ENCODE measurements around the gene PAX7. TPM values are rescaled to one million over a fixed set of nuclear protein-coding genes. Genes with fewer than 3 reads are reported as not detected.

Gene PAX7
- total and polyA plus RNA-seq, 5 donors from 2014 or later = not detected

DNA sequence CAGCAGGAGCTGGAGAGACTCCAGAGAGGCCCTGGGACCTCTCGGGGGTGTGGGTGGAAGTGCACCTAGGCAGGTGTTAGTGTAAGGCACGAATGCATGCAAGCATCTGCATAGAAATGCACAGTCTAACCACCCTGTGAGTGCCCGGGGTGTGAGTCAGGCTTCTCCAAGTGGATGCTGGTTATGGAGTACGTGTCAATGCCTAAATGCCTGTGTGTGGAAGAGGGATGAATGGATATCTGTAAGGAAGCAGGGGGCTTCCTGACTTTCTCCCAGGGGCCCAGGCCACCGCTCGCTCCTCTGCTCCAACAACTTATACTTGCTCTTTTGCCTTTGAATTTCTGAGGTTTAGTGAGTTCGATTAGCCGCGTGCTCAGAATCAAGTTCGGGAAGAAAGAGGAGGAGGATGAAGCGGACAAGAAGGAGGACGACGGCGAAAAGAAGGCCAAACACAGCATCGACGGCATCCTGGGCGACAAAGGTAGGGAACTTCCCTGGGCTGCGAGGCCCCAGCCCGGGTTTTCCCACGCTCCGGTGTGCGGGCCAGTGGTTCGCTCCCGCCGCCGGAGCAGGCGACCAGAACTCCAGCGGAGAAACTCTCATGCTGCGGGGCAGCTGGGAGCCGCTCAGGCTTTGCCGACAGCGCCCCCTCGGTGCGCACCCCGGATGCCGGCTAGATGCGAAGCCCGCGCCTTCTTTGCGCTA lies 5.4 kb downstream of the PAX7 start:
- Histone ChIP-seq H3K36me3 (ENCODE audit: control insufficient read depth, insufficient read depth, low read length) (no peaks in the 10 kb centered on the region), H3K27ac (ENCODE audit: insufficient read depth, low read length, poor library complexity, severe bottlenecking) (no peak overlapping the region), H3K9me3 (ENCODE audit: control insufficient read depth in 2 of 2, low read length in 2 of 2) (no peaks in the 10 kb centered on the region), H3K4me3 (ENCODE audit: low read depth, low read length) (no peak overlapping the region), H3K4me1 (ENCODE audit: control insufficient read depth, insufficient read depth, low read length, poor library complexity, severe bottlenecking) (peaks cover 3% of the 10 kb centered on the region), H3K27me3 (ENCODE audit: control insufficient read depth, insufficient read depth, low read length) (peaks cover 37% of the 10 kb centered on the region)
- Mint-ChIP-seq H3K9me3 (peaks cover 0 to 16% (median 0%) of the 10 kb centered on the region in 7 donors), H3K36me3 (no peaks in the 10 kb centered on the region), H3K27ac (no peak overlapping the region), H3K4me3 (no peak overlapping the region), H3K27me3 (peaks cover 86% of the 10 kb centered on the region), H3K4me1 (peaks cover 6 to 57% (median 12%) of the 10 kb centered on the region in 4 donors)
- DNase-seq (no peak), ATAC-seq (ENCODE audit: low read depth in 2 of 2) (no peak)

DNA sequence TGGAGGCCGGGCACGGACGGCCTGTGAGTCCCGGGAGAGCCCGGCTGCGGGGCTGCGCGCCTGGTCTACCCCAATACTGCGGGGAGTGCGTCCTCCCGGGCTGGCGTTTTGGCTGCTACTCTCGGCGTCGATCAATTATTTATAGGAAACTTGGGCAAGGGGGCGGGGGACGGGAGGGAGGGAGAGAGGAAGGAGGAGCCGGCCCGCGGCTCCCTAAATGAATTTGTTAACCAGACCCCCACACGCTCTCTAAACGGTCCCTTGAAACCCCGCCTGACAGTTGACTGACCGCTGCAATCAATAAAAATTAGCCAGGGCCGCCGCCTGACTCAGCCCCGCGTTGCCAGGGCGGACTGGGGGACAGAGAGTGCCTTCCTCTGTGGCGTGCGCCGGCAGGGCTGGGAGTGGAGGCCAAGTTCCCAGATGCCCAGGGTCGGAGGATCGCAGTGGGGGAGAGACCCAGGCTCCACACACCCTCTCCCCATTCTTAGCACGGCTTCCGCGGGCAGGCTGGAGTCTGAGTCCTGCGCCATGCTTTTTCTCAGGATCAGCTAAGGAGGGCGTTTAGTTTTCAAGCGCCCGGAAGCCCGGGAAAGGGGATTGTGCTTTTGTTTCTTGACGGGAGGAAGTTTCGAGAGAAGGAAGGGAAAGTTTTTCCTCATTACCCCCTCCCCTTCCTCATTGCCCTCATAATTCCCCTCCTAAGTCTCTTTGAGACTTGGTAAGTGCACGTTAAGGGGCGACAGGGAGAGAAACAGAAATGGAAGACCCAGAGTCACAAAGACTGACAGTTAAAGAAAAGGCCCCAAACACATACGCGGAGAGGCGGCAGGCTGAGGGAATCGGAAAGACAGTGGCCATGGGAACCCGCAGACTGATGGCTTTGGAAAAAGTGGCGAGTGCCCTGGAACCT lies 6.2 kb downstream of the PAX7 start:
- H3K27me3 Mint-ChIP-seq = peaks cover 91% of the 10 kb centered on the region
- no peak overlapping the region for H3K4me3 Mint-ChIP-seq
- DNase-seq (no peak), ATAC-seq (ENCODE audit: low read depth in 2 of 2) (no peak)
- H3K4me1 ChIP-seq (ENCODE audit: control insufficient read depth, insufficient read depth, low read length, poor library complexity, severe bottlenecking) = peaks cover 3% of the 10 kb centered on the region
- H3K27ac Mint-ChIP-seq = no peak overlapping the region
- no peaks in the 10 kb centered on the region for H3K9me3 ChIP-seq (ENCODE audit: control insufficient read depth in 2 of 2, low read length in 2 of 2)
- no peaks in the 10 kb centered on the region for H3K36me3 Mint-ChIP-seq
- peaks cover 6 to 57% (median 12%) of the 10 kb centered on the region in 4 donors for H3K4me1 Mint-ChIP-seq
- H3K36me3 ChIP-seq (ENCODE audit: control insufficient read depth, insufficient read depth, low read length) = no peaks in the 10 kb centered on the region
- peaks cover 0 to 16% (median 0%) of the 10 kb centered on the region in 7 donors for H3K9me3 Mint-ChIP-seq
- no peak overlapping the region for H3K4me3 ChIP-seq (ENCODE audit: low read depth, low read length)
- H3K27me3 ChIP-seq (ENCODE audit: control insufficient read depth, insufficient read depth, low read length) = peaks cover 37% of the 10 kb centered on the region
- no peak overlapping the region for H3K27ac ChIP-seq (ENCODE audit: insufficient read depth, low read length, poor library complexity, severe bottlenecking)

DNA sequence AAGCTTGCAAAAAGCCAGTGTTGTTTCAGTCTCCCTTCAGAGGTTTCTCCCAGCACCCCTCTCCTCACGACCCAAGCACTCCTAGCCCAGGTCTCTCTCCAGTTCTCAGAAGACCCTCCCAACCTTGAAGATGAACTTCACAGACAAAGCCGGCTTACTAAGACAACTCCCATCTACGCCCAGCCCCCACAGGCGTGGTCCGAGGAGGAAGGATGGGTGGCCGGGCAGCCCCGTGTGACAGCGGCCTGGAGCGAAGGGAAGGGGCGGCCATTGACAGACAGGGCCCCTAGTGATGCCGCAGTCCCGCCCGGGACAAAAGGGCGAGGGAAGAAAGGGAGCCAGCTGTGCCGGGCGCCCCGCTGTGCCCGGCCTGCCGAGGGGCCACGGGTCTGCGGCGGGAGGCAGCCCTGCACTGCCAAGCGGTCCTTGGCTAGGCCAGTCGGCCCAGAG lies 6.9 kb downstream of the PAX7 start:
- H3K4me3 ChIP-seq (ENCODE audit: low read depth, low read length) = no peak overlapping the region
- peaks cover 3% of the 10 kb centered on the region for H3K4me1 ChIP-seq (ENCODE audit: control insufficient read depth, insufficient read depth, low read length, poor library complexity, severe bottlenecking)
- no peaks in the 10 kb centered on the region for H3K9me3 ChIP-seq (ENCODE audit: control insufficient read depth in 2 of 2, low read length in 2 of 2)
- peaks cover 41% of the 10 kb centered on the region for H3K27me3 ChIP-seq (ENCODE audit: control insufficient read depth, insufficient read depth, low read length)
- H3K4me1 Mint-ChIP-seq = peaks cover 5 to 55% (median 11%) of the 10 kb centered on the region in 4 donors
- no peak overlapping the region for H3K4me3 Mint-ChIP-seq
- no peaks in the 10 kb centered on the region for H3K36me3 Mint-ChIP-seq
- H3K27ac Mint-ChIP-seq = no peak overlapping the region
- H3K36me3 ChIP-seq (ENCODE audit: control insufficient read depth, insufficient read depth, low read length) = no peaks in the 10 kb centered on the region
- no peak overlapping the region for H3K27ac ChIP-seq (ENCODE audit: insufficient read depth, low read length, poor library complexity, severe bottlenecking)
- DNase-seq (no peak), ATAC-seq (ENCODE audit: low read depth in 2 of 2) (no peak)
- H3K27me3 Mint-ChIP-seq = peaks cover 90% of the 10 kb centered on the region
- H3K9me3 Mint-ChIP-seq = peaks cover 0 to 16% (median 0%) of the 10 kb centered on the region in 7 donors

DNA sequence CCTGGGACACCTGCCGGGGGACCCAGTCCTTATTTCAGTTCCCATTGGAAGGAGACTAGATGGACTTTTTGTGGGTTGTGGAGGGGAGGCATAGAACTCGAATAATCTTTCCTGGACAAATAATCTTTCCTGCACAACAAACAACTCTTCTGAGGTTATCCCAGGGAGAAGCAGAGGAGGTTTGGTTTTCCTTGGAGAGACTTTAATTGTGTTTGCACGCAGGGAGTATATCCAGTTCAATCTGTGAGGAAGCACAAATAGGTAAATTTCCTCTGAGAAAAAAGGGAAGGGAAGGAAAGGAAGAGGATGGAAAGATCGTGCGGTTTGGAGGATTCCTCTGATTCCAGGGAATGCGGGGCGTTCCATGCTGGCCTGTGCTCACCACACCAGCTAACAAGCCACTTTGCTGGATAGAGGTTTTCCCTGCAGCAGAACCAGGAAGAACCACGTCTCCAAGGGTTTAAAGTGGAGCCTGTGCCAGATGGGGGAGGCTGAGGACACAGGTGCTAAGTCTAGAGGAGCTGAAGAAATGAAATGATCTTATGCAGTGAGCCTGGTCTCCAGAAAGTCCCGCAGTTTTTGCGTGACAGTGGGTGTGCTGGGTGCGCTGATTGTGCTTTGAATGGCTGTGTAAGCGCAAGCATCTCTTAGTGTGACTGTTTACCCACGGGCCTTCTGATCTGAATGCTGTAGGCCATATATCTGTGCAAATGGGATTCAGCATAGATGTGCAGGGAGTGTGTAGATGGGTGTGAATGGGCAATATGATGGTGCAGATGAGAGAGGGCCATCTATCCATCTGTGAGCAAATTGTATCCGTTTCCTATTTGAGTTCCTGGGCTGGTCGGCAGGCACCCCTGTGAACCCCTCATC lies 7.6 kb downstream of the PAX7 start:
- Histone ChIP-seq H3K4me1 (ENCODE audit: control insufficient read depth, insufficient read depth, low read length, poor library complexity, severe bottlenecking) (peaks cover 5% of the 10 kb centered on the region), H3K36me3 (ENCODE audit: control insufficient read depth, insufficient read depth, low read length) (no peaks in the 10 kb centered on the region), H3K4me3 (ENCODE audit: low read depth, low read length) (no peak overlapping the region), H3K27me3 (ENCODE audit: control insufficient read depth, insufficient read depth, low read length) (peaks cover 41% of the 10 kb centered on the region), H3K27ac (ENCODE audit: insufficient read depth, low read length, poor library complexity, severe bottlenecking) (no peak overlapping the region), H3K9me3 (ENCODE audit: control insufficient read depth in 2 of 2, low read length in 2 of 2) (no peaks in the 10 kb centered on the region)
- ATAC-seq (ENCODE audit: low read depth in 2 of 2) = no peak
- H3K36me3 Mint-ChIP-seq = no peaks in the 10 kb centered on the region
- H3K4me1 Mint-ChIP-seq = peaks cover 5 to 54% (median 9%) of the 10 kb centered on the region in 4 donors
- peaks cover 89% of the 10 kb centered on the region for H3K27me3 Mint-ChIP-seq
- no peak overlapping the region for H3K27ac Mint-ChIP-seq
- peaks cover 0 to 16% (median 0%) of the 10 kb centered on the region in 7 donors for H3K9me3 Mint-ChIP-seq
- DNase-seq = no peak
- no peak overlapping the region for H3K4me3 Mint-ChIP-seq

DNA sequence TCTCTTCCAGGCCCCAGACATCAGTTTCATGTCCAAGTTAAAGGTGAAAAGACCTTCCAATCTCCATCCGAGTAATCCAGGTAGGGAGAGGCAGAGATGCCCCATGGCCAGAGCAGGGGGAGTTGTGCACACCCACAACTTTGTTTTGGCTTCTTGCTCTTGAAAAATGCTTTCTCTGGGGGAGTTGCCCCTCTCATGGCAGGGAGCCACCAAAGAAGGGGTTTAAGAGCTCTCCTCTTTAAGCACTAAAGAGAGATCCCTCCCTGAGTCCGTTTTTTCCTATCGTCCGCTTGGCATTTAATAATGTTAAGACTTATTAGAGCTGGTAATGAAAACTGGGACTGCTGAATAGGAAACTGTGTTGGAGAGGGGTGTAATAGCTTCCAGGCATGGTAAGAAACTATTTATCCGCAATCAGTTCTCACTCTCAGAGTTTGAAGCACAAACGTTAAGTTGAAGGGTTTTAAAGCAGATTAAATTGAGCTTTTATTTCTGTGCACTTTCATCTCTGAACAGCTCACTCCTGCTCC lies 8.3 kb downstream of the PAX7 start:
- Mint-ChIP-seq H3K27me3 (peaks cover 85% of the 10 kb centered on the region), H3K27ac (no peak overlapping the region), H3K9me3 (peaks cover 0 to 16% (median 0%) of the 10 kb centered on the region in 7 donors), H3K4me3 (no peak overlapping the region), H3K4me1 (peaks cover 5 to 56% (median 6%) of the 10 kb centered on the region in 4 donors), H3K36me3 (no peaks in the 10 kb centered on the region)
- Histone ChIP-seq H3K4me1 (ENCODE audit: control insufficient read depth, insufficient read depth, low read length, poor library complexity, severe bottlenecking) (peaks cover 5% of the 10 kb centered on the region), H3K27me3 (ENCODE audit: control insufficient read depth, insufficient read depth, low read length) (peaks cover 38% of the 10 kb centered on the region), H3K9me3 (ENCODE audit: control insufficient read depth in 2 of 2, low read length in 2 of 2) (no peaks in the 10 kb centered on the region), H3K36me3 (ENCODE audit: control insufficient read depth, insufficient read depth, low read length) (no peaks in the 10 kb centered on the region), H3K4me3 (ENCODE audit: low read depth, low read length) (no peak overlapping the region), H3K27ac (ENCODE audit: insufficient read depth, low read length, poor library complexity, severe bottlenecking) (no peak overlapping the region)
- DNase-seq (no peak), ATAC-seq (ENCODE audit: low read depth in 2 of 2) (no peak)

DNA sequence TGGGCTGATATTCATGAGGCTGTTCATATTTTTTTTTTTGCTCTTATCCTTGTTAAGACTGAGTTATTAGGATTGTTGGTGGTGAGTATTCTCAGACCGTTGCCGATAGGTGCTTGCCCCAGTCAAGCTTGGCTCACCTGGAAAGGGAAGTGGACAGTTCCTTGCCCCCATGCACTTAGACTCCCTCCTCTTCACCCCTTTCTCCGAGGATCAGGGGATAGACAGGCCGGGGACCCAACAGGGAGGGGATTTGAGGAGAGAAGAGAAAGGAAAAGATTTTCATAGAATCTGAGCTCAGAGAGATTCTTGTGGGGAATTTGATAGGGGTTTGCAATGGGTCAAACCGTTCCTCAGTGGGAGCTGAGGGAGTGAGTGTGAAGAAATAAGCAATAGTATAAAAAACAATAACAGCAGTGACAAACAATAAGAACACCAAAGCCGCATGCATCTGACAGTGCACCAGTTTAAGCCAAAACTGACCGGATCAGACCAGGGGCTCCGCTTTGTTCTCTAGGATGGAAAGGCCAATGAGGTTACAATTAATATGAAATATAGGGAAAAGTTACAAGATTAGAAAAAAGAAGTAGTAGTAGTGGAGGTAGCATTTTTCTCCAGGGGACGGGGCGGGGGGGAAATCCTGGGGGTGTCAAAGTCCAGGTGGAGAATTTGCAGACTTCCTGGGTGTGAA lies 8.9 kb downstream of the PAX7 start:
- no peak overlapping the region for H3K4me3 ChIP-seq (ENCODE audit: low read depth, low read length)
- Mint-ChIP-seq H3K27me3 (peaks cover 85% of the 10 kb centered on the region), H3K9me3 (peaks cover 0 to 16% (median 0%) of the 10 kb centered on the region in 7 donors), H3K4me1 (peaks cover 5 to 60% (median 9%) of the 10 kb centered on the region in 4 donors), H3K27ac (no peak overlapping the region), H3K36me3 (no peaks in the 10 kb centered on the region), H3K4me3 (no peak overlapping the region)
- H3K9me3 ChIP-seq (ENCODE audit: control insufficient read depth in 2 of 2, low read length in 2 of 2) = no peaks in the 10 kb centered on the region
- no peaks in the 10 kb centered on the region for H3K36me3 ChIP-seq (ENCODE audit: control insufficient read depth, insufficient read depth, low read length)
- H3K27me3 ChIP-seq (ENCODE audit: control insufficient read depth, insufficient read depth, low read length) = peaks cover 43% of the 10 kb centered on the region
- ATAC-seq (ENCODE audit: low read depth in 2 of 2) (no peak), DNase-seq (no peak)
- H3K27ac ChIP-seq (ENCODE audit: insufficient read depth, low read length, poor library complexity, severe bottlenecking) = no peak overlapping the region
- peaks cover 5% of the 10 kb centered on the region for H3K4me1 ChIP-seq (ENCODE audit: control insufficient read depth, insufficient read depth, low read length, poor library complexity, severe bottlenecking)
